SU-DHL-6 (cell line): ENCODE data around the gene ZNF593OS.

ENCODE experiments used
- H2AFZ ChIP-seq: fragments of 200-600 bp; sonication (generic); 2 replicates; pipeline ENCODE4 v1.6.1; 2014; ENCODE audit warnings: low read depth, mild to moderate bottlenecking, moderate library complexity, mixed read lengths, antibody characterized with exemption, low read length; ENCODE audit not compliant: severe bottlenecking
- H3F3A ChIP-seq: fragments of 200-600 bp; shearing (Covaris generic); 2 replicates; pipeline ENCODE4 v1.6.0; 2016; ENCODE audit warnings: antibody characterized with exemption, mild to moderate bottlenecking; ENCODE audit not compliant: insufficient read depth
- H3K27ac ChIP-seq: fragments of 200-600 bp; sonication (generic); 2 replicates; pipeline ENCODE4 v1.5.1; 2016; ENCODE audit warnings: low read depth, mild to moderate bottlenecking, low read length, moderate library complexity, mixed read lengths
- H3K27me3 ChIP-seq: fragments of 200-600 bp; sonication (generic), shearing (Covaris generic); 2 replicates; pipeline ENCODE4 v1.6.0; 2014; ENCODE audit warnings: mild to moderate bottlenecking, low read length
- H3K36me3 ChIP-seq: fragments of 200-600 bp; sonication (generic); 2 replicates; pipeline ENCODE4 v1.6.1; 2014; ENCODE audit warnings: mild to moderate bottlenecking, low read length, mixed read lengths
- H3K4me2 ChIP-seq: fragments of 300-600, 200-600 bp; shearing (Covaris generic), sonication (generic); 2 replicates; pipeline ENCODE4 v1.6.0; 2014; ENCODE audit warnings: low read length, low read depth, mild to moderate bottlenecking; ENCODE audit not compliant: poor library complexity, severe bottlenecking
- H3K4me3 ChIP-seq: fragments of 200-600 bp; sonication (generic); 2 replicates; pipeline ENCODE4 v1.5.1; 2014; ENCODE audit warnings: antibody characterized with exemption, low read length, mild to moderate bottlenecking, mixed read lengths; ENCODE audit not compliant: insufficient read depth, poor library complexity, severe bottlenecking
- H3K79me2 ChIP-seq: fragments of 200-600 bp; sonication (generic); 2 replicates; pipeline ENCODE4 v1.6.1; 2014; ENCODE audit warnings: mild to moderate bottlenecking, low read length, moderate library complexity; ENCODE audit not compliant: insufficient read depth
- H3K9ac ChIP-seq: fragments of 200-600 bp; sonication (generic); 2 replicates; pipeline ENCODE4 v1.7.0; 2014; ENCODE audit warnings: mild to moderate bottlenecking, low read length
- H3K9me2 ChIP-seq: fragments of 200-600 bp; sonication (generic); replicated peaks from 2 replicates; pipeline ENCODE4 v1.6.1; 2014; ENCODE audit warnings: low read length; ENCODE audit not compliant: insufficient read depth
- H3K9me3 ChIP-seq: fragments of 200-600 bp; sonication (generic); 2 replicates; pipeline ENCODE4 v1.6.1; 2014; ENCODE audit warnings: low read length, mixed read lengths; ENCODE audit not compliant: insufficient read depth
- H4K20me1 ChIP-seq: fragments of 200-600 bp; sonication (generic); 2 replicates; pipeline ENCODE4 v1.6.1; 2014; ENCODE audit warnings: low read depth, mild to moderate bottlenecking, antibody characterized with exemption, low read length, moderate library complexity, mixed read lengths
- CTCF ChIP-seq: fragments of 200-600 bp; sonication (generic); IDR thresholded peaks from one replicate; pipeline ENCODE4 v1.5.1; 2017; ENCODE audit warnings: antibody characterized with exemption, mild to moderate bottlenecking, low read length, moderate library complexity; ENCODE audit not compliant: insufficient read depth, poor library complexity, severe bottlenecking
- EZH2phosphoT487 ChIP-seq: fragments of 200-600 bp; sonication (generic), shearing (Covaris generic); conservative IDR thresholded peaks from 2 replicates; pipeline ENCODE4 v1.6.1; 2018; ENCODE audit warnings: mild to moderate bottlenecking, antibody characterized with exemption, low read length, moderate library complexity, mixed read lengths

The ZNF593OS gene

GRCh38 chr1:26218906-26219494 lies 47.4 kb upstream of the ZNF593OS start:
- no peaks in the 10 kb centered on the region for H3K36me3 ChIP-seq
- H2AFZ ChIP-seq: no peak overlapping the region
- no peak overlapping the region for H3K4me3 ChIP-seq
- H3K27me3 ChIP-seq: no peaks in the 10 kb centered on the region
- no peak overlapping the region for H3K9ac ChIP-seq
- H3K9me2 ChIP-seq: no peaks in the 10 kb centered on the region
- H3K27ac ChIP-seq: no peak overlapping the region
- no peaks in the 10 kb centered on the region for H3K9me3 ChIP-seq
- TF ChIP-seq EZH2phosphoT487: no peak
- no peak for TF ChIP-seq CTCF
- no peaks in the 10 kb centered on the region for H3K79me2 ChIP-seq
- H3K4me2 ChIP-seq: no peak overlapping the region
- H4K20me1 ChIP-seq: no peaks in the 10 kb centered on the region
- H3F3A ChIP-seq: no peaks in the 10 kb centered on the region

GRCh38 chr1:26215246-26215645 lies 43.6 kb upstream of the ZNF593OS start:
- Histone ChIP-seq H3K4me2 (no peak overlapping the region), H3K4me3 (no peak overlapping the region), H3K9ac (no peak overlapping the region), H3K79me2 (no peaks in the 10 kb centered on the region), H3K9me2 (no peaks in the 10 kb centered on the region), H3K27me3 (no peaks in the 10 kb centered on the region), H4K20me1 (no peaks in the 10 kb centered on the region), H3F3A (no peaks in the 10 kb centered on the region), H3K9me3 (no peaks in the 10 kb centered on the region), H3K36me3 (no peaks in the 10 kb centered on the region), H3K27ac (no peak overlapping the region), H2AFZ (no peak overlapping the region)
- TF ChIP-seq EZH2phosphoT487 (no peak), CTCF (no peak)

GRCh38 chr1:26213335-26213905 lies 41.8 kb upstream of the ZNF593OS start:
- Histone ChIP-seq H3K9me3 (no peaks in the 10 kb centered on the region), H3K36me3 (no peaks in the 10 kb centered on the region), H3K9me2 (no peaks in the 10 kb centered on the region), H3K4me2 (no peak overlapping the region), H3K9ac (no peak overlapping the region), H3K27ac (no peak overlapping the region), H3K27me3 (no peaks in the 10 kb centered on the region), H3K4me3 (no peak overlapping the region), H4K20me1 (no peaks in the 10 kb centered on the region), H3F3A (no peaks in the 10 kb centered on the region), H3K79me2 (no peaks in the 10 kb centered on the region), H2AFZ (no peak overlapping the region)
- no peak for TF ChIP-seq CTCF
- TF ChIP-seq EZH2phosphoT487: no peak
